HepG2 (cell line): ENCODE measurements around the gene SDK2. TPM values are rescaled to one million over a fixed set of nuclear protein-coding genes. Genes with fewer than 3 reads are reported as not detected.

ENCODE experiments used
- ATAC-seq: fragments of 200-7000 bp; cut with Tn5 transposase; 3 replicates; pipeline ENCODE4 v1.9.1; 2020; ENCODE audit warnings: mild to moderate bottlenecking, moderate library complexity
- BruUV-seq: library from RNA; stranded (reverse); fragments of 400-500 nt; replicated peaks from 2 replicates; lab custom pipeline; 2021; lab: Mats Ljungman, UMichigan
- CTCF ChIA-PET: fragments of 300-600 bp; formaldehyde crosslinking; extraction: SDS; loops from one replicate; lab custom pipeline; 2021; ENCODE audit warnings: low total read pairs, inconsistent platforms, low intra/inter-chr PET ratio; lab: Yijun Ruan, JAX
- POLR2A ChIA-PET: fragments of 350-600 bp; sonication (Branson Sonifier 250); formaldehyde crosslinking; loops from one replicate; lab custom pipeline; 2020; ENCODE audit warnings: antibody characterized with exemption, inconsistent platforms; lab: Yijun Ruan, JAX
- DNase-seq: peaks from one replicate; pipeline ENCODE4 v3.0.0-alpha.2; 2015; ENCODE audit warnings: low spot score
- FAIRE-seq: peaks from 3 replicates; lab custom pipeline; 2011; peaks lifted over from hg19 to GRCh38; lab: Jason Lieb, UNC
- H2AFZ ChIP-seq: one replicate; pipeline ENCODE4 v1.6.1; 2011; ENCODE audit warnings: low read length, inconsistent platforms
- H3K27ac ChIP-seq: fragments of 300-600 bp; 3 replicates; pipeline ENCODE4 v1.8.0; 2011; ENCODE audit warnings: mixed run types, mild to moderate bottlenecking, mixed read lengths, low read length, inconsistent platforms; ENCODE audit not compliant: insufficient read depth; ENCODE audit errors: extremely low read length
- H3K27me3 ChIP-seq, 2 experiments: fragments of 200-600 bp in 1 of 2; 2 replicates in 1 of 2; 3 replicates in 1 of 2; pipeline versions ENCODE4 v1.6.0 to v1.8.0; 2011; ENCODE audit warnings: low read length in 2 of 2, mild to moderate bottlenecking in 2 of 2, moderate library complexity in 2 of 2, inconsistent platforms in 1 of 2; ENCODE audit not compliant: insufficient read depth in 2 of 2, control insufficient read depth in 1 of 2
- H3K36me3 ChIP-seq, 2 experiments: fragments of 200-600 bp in 1 of 2; replicated peaks in 1 of 2; 2 replicates in 1 of 2; 3 replicates in 1 of 2; pipeline versions ENCODE4 v1.5.1 to v1.8.0; 2011; ENCODE audit warnings: low read length in 2 of 2, inconsistent platforms in 1 of 2; ENCODE audit not compliant: insufficient read depth in 2 of 2, control insufficient read depth in 1 of 2
- H3K4me1 ChIP-seq: 2 replicates; pipeline ENCODE4 v1.5.1; 2012; ENCODE audit warnings: low read length, inconsistent platforms; ENCODE audit not compliant: insufficient read depth
- H3K4me2 ChIP-seq: 2 replicates; pipeline ENCODE4 v1.6.0; 2011; ENCODE audit warnings: low read depth, low read length, inconsistent platforms
- H3K4me3 ChIP-seq, 3 experiments: fragments of 200-600 bp in 1 of 3; sonication (generic), shearing (Covaris generic) in 1 of 3; replicated peaks in 1 of 3; 2 replicates each; pipeline ENCODE4 v1.5.1; 2011 to 2016; ENCODE audit warnings: low read length in 3 of 3, inconsistent platforms in 2 of 3, low read depth in 2 of 3, mild to moderate bottlenecking in 2 of 3, control low read depth in 1 of 3, mixed read lengths in 1 of 3; ENCODE audit not compliant: insufficient read depth in 1 of 3
- H3K79me2 ChIP-seq: one replicate; pipeline ENCODE4 v1.6.1; 2011; ENCODE audit warnings: low read length, inconsistent platforms; ENCODE audit not compliant: insufficient read depth
- H3K9ac ChIP-seq: 2 replicates; pipeline ENCODE4 v1.6.0; 2011; ENCODE audit warnings: mild to moderate bottlenecking, low read depth, low read length, inconsistent platforms; ENCODE audit not compliant: insufficient read depth
- H3K9me3 ChIP-seq: 2 replicates; pipeline ENCODE4 v1.5.1; 2012; ENCODE audit warnings: mild to moderate bottlenecking, low read length
- H4K20me1 ChIP-seq: 2 replicates; pipeline ENCODE4 v1.6.0; 2011; ENCODE audit warnings: inconsistent platforms, mild to moderate bottlenecking, low read length, moderate library complexity; ENCODE audit not compliant: insufficient read depth
- KLF16 ChIP-seq, 2 experiments: sonication (generic) in 1 of 2; formaldehyde crosslinking in 1 of 2; IDR thresholded peaks; 2 replicates each; pipeline versions ENCODE4 v1.6.1 to v1.8.0; 2016 to 2023; ENCODE audit warnings: missing genetic modification reagents in 2 of 2, missing compliant biosample characterization in 1 of 2
- MAFK ChIP-seq, 2 experiments: IDR thresholded peaks in 1 of 2; conservative IDR thresholded peaks in 1 of 2; 2 replicates each; pipeline ENCODE4 v1.6.1; 2011; ENCODE audit warnings: improper control_type of control experiment in 2 of 2, low read length in 2 of 2
- MAZ ChIP-seq, 2 experiments: sonication (generic) in 1 of 2; formaldehyde crosslinking in 1 of 2; IDR thresholded peaks; 2 replicates each; pipeline versions ENCODE4 v1.5.0 to v1.6.1; 2012 to 2020; ENCODE audit warnings: low read depth in 2 of 2, mild to moderate bottlenecking in 2 of 2, borderline replicate concordance in 1 of 2, improper control_type of control experiment in 1 of 2, low read length in 1 of 2, missing genetic modification reagents in 1 of 2, moderate library complexity in 1 of 2
- NR2F1 ChIP-seq, 2 experiments: fragments of 450-650 bp in 1 of 2; formaldehyde crosslinking in 1 of 2; IDR thresholded peaks; 2 replicates each; pipeline versions ENCODE4 v1.5.0 to v1.6.1; 2016 to 2020; ENCODE audit warnings: mild to moderate bottlenecking in 1 of 2, missing compliant biosample characterization in 1 of 2, missing genetic modification reagents in 1 of 2, moderate library complexity in 1 of 2
- PHB2 ChIP-seq: fragments of 450-650 bp; IDR thresholded peaks from 2 replicates; pipeline ENCODE4 v1.6.1; 2018; ENCODE audit not compliant: partially characterized antibody
- REXO4 ChIP-seq: sonication (generic); formaldehyde crosslinking; IDR thresholded peaks from 2 replicates; pipeline ENCODE4 v1.8.0; 2022; ENCODE audit warnings: missing genetic modification reagents, mild to moderate bottlenecking, borderline replicate concordance
- RFX3 ChIP-seq: IDR thresholded peaks from 2 replicates; pipeline ENCODE4 v1.6.1; 2016; ENCODE audit warnings: missing biosample characterization, missing genetic modification reagents
- THRA ChIP-seq: sonication (generic); formaldehyde crosslinking; IDR thresholded peaks from 2 replicates; pipeline ENCODE4 v1.4.0; 2020; ENCODE audit warnings: missing genetic modification reagents, borderline replicate concordance
- ZKSCAN1 ChIP-seq: fragments of 150-350 bp; IDR thresholded peaks from 2 replicates; pipeline ENCODE4 v1.6.1; 2014; ENCODE audit warnings: low read length
- ZNF256 ChIP-seq: sonication (generic); formaldehyde crosslinking; conservative IDR thresholded peaks from 2 replicates; pipeline ENCODE4 v1.4.0; 2020; ENCODE audit warnings: missing genetic modification reagents
- ZNF562 ChIP-seq: sonication (generic); formaldehyde crosslinking; IDR thresholded peaks from 2 replicates; pipeline ENCODE4 v1.8.0; 2022; ENCODE audit warnings: missing genetic modification reagents, borderline replicate concordance
- ZNF770 ChIP-seq: sonication (generic); formaldehyde crosslinking; IDR thresholded peaks from 2 replicates; pipeline ENCODE4 v1.5.0; 2020; ENCODE audit warnings: mild to moderate bottlenecking, missing genetic modification reagents
- WGBS: methylation state at CpG from one replicate; pipeline ENCODE4 v1.1.6; 2017; ENCODE audit warnings: low lambda C conversion rate; 5-methylcytosine and 5-hydroxymethylcytosine counted together
- in situ Hi-C: cut with HindIII; loops from 2 replicates; pipeline ENCODE4 v1.10.0; 2017; ENCODE audit warnings: low pct_unique_long_range_greater_than_20kb; ENCODE audit not compliant: extremely low pct_ligation_motif_present
- intact Hi-C: fragments of 100-400 bp; cut with micrococcal nuclease; formaldehyde crosslinking; loops from one replicate; pipeline ENCODE4 v1.10.0; 2022; ENCODE audit not compliant: unreplicated experiment
- polyA plus RNA-seq, 8 experiments: library from polyadenylated mRNA; depleted of rRNA in 3 of 8; stranded (reverse) in 7 of 8; unstranded in 1 of 8; fragments of >200 nt; fragmentation: Illumina TruSeq in 4 of 8; extraction: Trizol in 4 of 8; gene quantifications; 2 replicates each; pipeline versions ENCODE4 v1.2.1 to v1.2.3, GENCODE V29; 2011 to 2016; ENCODE audit warnings: low read depth in 4 of 8, missing spikeins in 1 of 8, mixed read lengths in 1 of 8; ENCODE audit not compliant: insufficient read depth in 1 of 8
- total RNA-seq, 5 experiments: library from RNA; depleted of rRNA; stranded (reverse); fragments of >200 nt; fragmentation: Illumina TruSeq; extraction: Trizol; gene quantifications; 2 replicates each; pipeline ENCODE4 v1.2.3, GENCODE V29; 2016; ENCODE audit warnings: low read depth in 1 of 5

Gene SDK2
- total and polyA plus RNA-seq, 2 of the 13 experiments (the other 11 are each of a cell fraction or from before 2014, with no cell fraction given) = not detected

- ATAC-seq = no peak
- TF ChIP-seq MAFK (conservative IDR thresholded peaks at IDR 0.05 in 1 of 2, IDR thresholded peaks at IDR 0.05 in 1 of 2; ENCODE audit: low read length in 2 of 2) (peak in 1 of 2 experiments; percentile 15; a peak in 1 of 4 replicates), ZKSCAN1 (no peak)
- intact Hi-C loops (no loop called here), in situ Hi-C loops (no loop called here)
- H3K79me2 ChIP-seq = no peaks in the 10 kb centered on the region
- H3K9ac ChIP-seq = no peak overlapping the region
- no peak for DNase-seq
- H3K4me3 ChIP-seq = no peak overlapping the region
- H3K36me3 ChIP-seq = no peaks in the 10 kb centered on the region
- H4K20me1 ChIP-seq = no peaks in the 10 kb centered on the region; the same call in 1 of the 2 replicates
- CTCF ChIA-PET = no interaction called here
- FAIRE-seq = no peak
- H3K27me3 ChIP-seq = peaks cover 18 to 69% of the 10 kb centered on the region in 2 experiments; a peak in 4 of 5 replicates
- 0 out of 2 replicates have a peak, but pooled peaks cover 5% of the 10 kb centered on the region for H3K4me1 ChIP-seq
- no peak overlapping the region for H3K4me2 ChIP-seq
- no peak overlapping the region for H2AFZ ChIP-seq
- H3K27ac ChIP-seq = no peak overlapping the region
- BruUV-seq = no TSS peak
- POLR2A ChIA-PET = no interaction called here
- whole genome bisulfite sequencing = 14% methylated on average over 12 of the region's 12 CpGs
- no peaks in the 10 kb centered on the region for H3K9me3 ChIP-seq
These were observed 9.0 kb downstream of the SDK2 start for GRCh38 chr17:73635101-73635817.

GRCh38 chr17:73634629-73635028 is 9.6 kb downstream of the SDK2 start:
- FAIRE-seq (no peak), ATAC-seq (no peak)
- H3K36me3 ChIP-seq = no peaks in the 10 kb centered on the region

More at GRCh38 chr17:73634629-73635028, 9.6 kb downstream of the SDK2 start:
- H3K4me2 ChIP-seq = no peak overlapping the region
- H3K79me2 ChIP-seq = no peaks in the 10 kb centered on the region
- H2AFZ ChIP-seq = no peak overlapping the region
- intact Hi-C loops (no loop called here), in situ Hi-C loops (no loop called here)
- no peak for TF ChIP-seq PHB2
- TF ChIP-seq ZNF562 (CRISPR knock-in tag) = no peak
- TF ChIP-seq RFX3 (CRISPR knock-in tag) = no peak
- no peak for TF ChIP-seq NR2F1 (CRISPR knock-in tag; IDR thresholded peaks at IDR 0.05)
- TF ChIP-seq KLF16 (CRISPR knock-in tag; IDR thresholded peaks at IDR 0.05) = no peak
- TF ChIP-seq REXO4 = no peak
- no peak for TF ChIP-seq ZNF256 (CRISPR knock-in tag)
- TF ChIP-seq MAZ (IDR thresholded peaks at IDR 0.05; ENCODE audit: borderline replicate concordance, low read depth, low read length) = no peak
- no peak for TF ChIP-seq MAZ (CRISPR knock-in tag; IDR thresholded peaks at IDR 0.05; ENCODE audit: low read depth)
- no peak for TF ChIP-seq ZNF770 (CRISPR knock-in tag)
- TF ChIP-seq THRA = no peak
- no peak overlapping the region for H3K4me3 ChIP-seq
- no peaks in the 10 kb centered on the region for H3K9me3 ChIP-seq
- 0 out of 2 replicates have a peak, but pooled peaks cover 2% of the 10 kb centered on the region for H3K4me1 ChIP-seq
- no TSS peak for BruUV-seq
- H3K27me3 ChIP-seq = peaks cover 18 to 69% of the 10 kb centered on the region in 2 experiments; a peak in 4 of 5 replicates
- H3K9ac ChIP-seq = no peak overlapping the region
- no peak for DNase-seq
- WGBS = 2% methylated on average over 5 of the region's 5 CpGs
- ChIA-PET POLR2A (no interaction called here), CTCF (no interaction called here)
- no peak overlapping the region for H3K27ac ChIP-seq
- no peaks in the 10 kb centered on the region; the same call in 1 of the 2 replicates for H4K20me1 ChIP-seq
